ENCODE measurements around the gene ZSWIM4.

The ZSWIM4 gene

GRCh38 chr19:13880059-13881043 lies 85.1 kb downstream of the ZSWIM4 start:
- H3K9ac ChIP-seq (ENCODE audit: low read depth, low read length): peak overlapping the region; percentile 49
- H3K36me3 ChIP-seq (ENCODE audit: control insufficient read depth, insufficient read depth, low read length): no peaks in the 10 kb centered on the region
- peaks cover 11% of the 10 kb centered on the region for H3K27me3 ChIP-seq (ENCODE audit: control insufficient read depth, insufficient read depth, low read length)

GRCh38 chr19:13881251-13881691 lies 86.0 kb downstream of the ZSWIM4 start:
- Histone ChIP-seq H3K36me3 (ENCODE audit: control insufficient read depth, insufficient read depth, low read length) (no peaks in the 10 kb centered on the region), H3K27me3 (ENCODE audit: control insufficient read depth, insufficient read depth, low read length) (peaks cover 4% of the 10 kb centered on the region), H3K4me3 (ENCODE audit: low read depth, low read length) (no peak overlapping the region), H3K9ac (ENCODE audit: low read depth, low read length) (no peak overlapping the region), H3K4me1 (ENCODE audit: control insufficient read depth, insufficient read depth, low read length) (peaks cover 10% of the 10 kb centered on the region), H3K9me3 (ENCODE audit: control insufficient read depth, insufficient read depth, low read length) (no peaks in the 10 kb centered on the region)

More at GRCh38 chr19:13880059-13881043, 85.1 kb downstream of the ZSWIM4 start:
- Histone ChIP-seq H3K4me1 (ENCODE audit: control insufficient read depth, insufficient read depth, low read length) (peaks cover 10% of the 10 kb centered on the region), H3K9me3 (ENCODE audit: control insufficient read depth, insufficient read depth, low read length) (no peaks in the 10 kb centered on the region), H3K4me3 (ENCODE audit: low read depth, low read length) (peak overlapping the region; percentile 43)

Data from iPS-15b (cell line).